ENCODE data around the gene EFTUD2. TPM values are rescaled to one million over a fixed set of nuclear protein-coding genes. Genes with fewer than 3 reads are reported as not detected.

EFTUD2 gene
- total RNA-seq, 4 donors from 2014 or later = 62.5 to 131 (median 75.0) TPM

GRCh38 chr17:44909681-44910144 lies 10.5 kb upstream of the EFTUD2 start:
- ATAC-seq (ENCODE audit: low FRiP score) = no peak
- no peak for TF ChIP-seq CTCF (IDR thresholded peaks at IDR 0.05)
- DNase-seq (ENCODE audit: low spot score) = no peak

GRCh38 chr17:44908761-44909326 lies 9.6 kb upstream of the EFTUD2 start:
- no peak for DNase-seq (ENCODE audit: low spot score)
- ATAC-seq (ENCODE audit: low FRiP score) = no peak
- TF ChIP-seq CTCF (IDR thresholded peaks at IDR 0.05) = no peak

- DNase-seq (ENCODE audit: low spot score) = no peak
- no peak for TF ChIP-seq CTCF (IDR thresholded peaks at IDR 0.05)
- ATAC-seq (ENCODE audit: low FRiP score) = no peak
These were observed 8.7 kb upstream of the EFTUD2 start for GRCh38 chr17:44907729-44908470.

- no peak for ATAC-seq (ENCODE audit: low FRiP score)
- no peak for DNase-seq (ENCODE audit: low spot score)
- TF ChIP-seq CTCF (IDR thresholded peaks at IDR 0.05) = no peak
These were observed 7.8 kb upstream of the EFTUD2 start for GRCh38 chr17:44906763-44907728.

- DNase-seq (ENCODE audit: low spot score) (no peak), ATAC-seq (ENCODE audit: low FRiP score) (no peak)
- no peak for TF ChIP-seq CTCF (IDR thresholded peaks at IDR 0.05)
These were observed 6.9 kb upstream of the EFTUD2 start for GRCh38 chr17:44906010-44906646.
